Testis (tissue), 2 donors: Measurements from ENCODE around the gene HSF4.

Experiments
- POLR2A ChIP-seq: fragments of 450-650 bp; IDR thresholded peaks from one replicate; pipeline ENCODE4 v1.6.1; 2017; ENCODE audit warnings: antibody characterized with exemption, mild to moderate bottlenecking, moderate library complexity
- TF ChIP-seq, protein P1 (sequence below), 3 experiments: fragments of 450-650 bp in 2 of 3; fragments of 200-600 bp in 1 of 3; sonication (generic) in 1 of 3; IDR thresholded peaks; one replicate each; pipeline ENCODE4 v1.5.1; 2016 to 2019; ENCODE audit warnings: antibody characterized with exemption in 3 of 3, mild to moderate bottlenecking in 2 of 3, moderate library complexity in 1 of 3

DNA sequence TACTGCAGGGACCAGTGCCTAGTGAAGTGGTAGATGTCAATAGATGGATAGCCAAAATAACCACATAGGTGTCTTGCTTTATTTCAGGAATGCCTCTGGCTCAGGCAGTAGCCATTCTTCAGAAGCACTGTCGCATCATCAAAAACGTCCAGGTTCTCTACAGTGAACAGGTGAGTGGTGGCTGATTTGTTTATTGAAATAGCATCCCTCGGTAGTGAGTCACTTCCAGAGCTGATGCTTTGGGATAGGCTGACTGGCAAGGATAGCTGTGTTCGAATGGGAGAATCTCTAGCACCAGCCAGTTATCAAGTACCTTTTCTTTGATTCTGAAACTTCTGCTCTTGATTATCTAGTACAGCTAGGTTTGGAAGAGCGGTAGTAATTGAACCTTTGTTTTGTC is 44.5 kb upstream of the HSF4 start:
- TF ChIP-seq, protein P1, sequence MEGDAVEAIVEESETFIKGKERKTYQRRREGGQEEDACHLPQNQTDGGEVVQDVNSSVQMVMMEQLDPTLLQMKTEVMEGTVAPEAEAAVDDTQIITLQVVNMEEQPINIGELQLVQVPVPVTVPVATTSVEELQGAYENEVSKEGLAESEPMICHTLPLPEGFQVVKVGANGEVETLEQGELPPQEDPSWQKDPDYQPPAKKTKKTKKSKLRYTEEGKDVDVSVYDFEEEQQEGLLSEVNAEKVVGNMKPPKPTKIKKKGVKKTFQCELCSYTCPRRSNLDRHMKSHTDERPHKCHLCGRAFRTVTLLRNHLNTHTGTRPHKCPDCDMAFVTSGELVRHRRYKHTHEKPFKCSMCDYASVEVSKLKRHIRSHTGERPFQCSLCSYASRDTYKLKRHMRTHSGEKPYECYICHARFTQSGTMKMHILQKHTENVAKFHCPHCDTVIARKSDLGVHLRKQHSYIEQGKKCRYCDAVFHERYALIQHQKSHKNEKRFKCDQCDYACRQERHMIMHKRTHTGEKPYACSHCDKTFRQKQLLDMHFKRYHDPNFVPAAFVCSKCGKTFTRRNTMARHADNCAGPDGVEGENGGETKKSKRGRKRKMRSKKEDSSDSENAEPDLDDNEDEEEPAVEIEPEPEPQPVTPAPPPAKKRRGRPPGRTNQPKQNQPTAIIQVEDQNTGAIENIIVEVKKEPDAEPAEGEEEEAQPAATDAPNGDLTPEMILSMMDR (IDR thresholded peaks at IDR 0.05): no peak
- no peak for TF ChIP-seq POLR2A
